Measurements from ENCODE around the gene RAPGEF6. TPM values are rescaled to one million over a fixed set of nuclear protein-coding genes. Genes with fewer than 3 reads are reported as not detected.
A peak's percentile ranks its signal among the peaks of the same experiment; 100 is the strongest.

Gene RAPGEF6
- total RNA-seq, 2 donors from 2014 or later = 18.9 to 19.9 TPM

GRCh38 chr5:131466171-131466766 is 168.8 kb downstream of the RAPGEF6 start:
- intact Hi-C loops (cut with DNase I) = no loop called here
- DNase-seq (ENCODE audit: low spot score) = no peak

DNA sequence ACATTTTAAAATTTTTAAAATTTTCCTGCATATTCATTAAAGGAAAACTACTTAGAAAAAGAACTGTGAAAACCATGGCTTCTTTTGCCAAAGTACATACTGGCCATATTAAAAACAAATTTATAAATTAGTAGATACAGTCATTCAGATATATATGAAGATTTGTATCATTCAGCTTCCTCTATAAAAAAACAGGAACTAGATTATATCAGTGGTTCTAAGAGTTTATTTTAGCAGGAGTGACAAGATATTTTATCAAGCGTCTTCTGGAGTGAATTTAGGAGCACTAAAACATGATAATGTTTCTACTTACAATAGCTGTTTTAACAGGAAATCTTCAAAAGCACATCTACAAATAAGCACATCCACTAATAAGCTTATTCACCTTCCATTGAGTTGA is 171.4 kb downstream of the RAPGEF6 start:
- intact Hi-C loops (cut with DNase I) = no loop called here
- no peak for DNase-seq (ENCODE audit: low spot score)

- no peak for DNase-seq (ENCODE audit: low spot score)
- intact Hi-C loops (cut with DNase I) = no loop called here
Measured at GRCh38 chr5:131462454-131462853, 172.6 kb downstream of the RAPGEF6 start.

- no peak for DNase-seq (ENCODE audit: low spot score)
- intact Hi-C loops (cut with DNase I) = no loop called here
Measured at GRCh38 chr5:131461742-131462141, 173.3 kb downstream of the RAPGEF6 start.

DNA sequence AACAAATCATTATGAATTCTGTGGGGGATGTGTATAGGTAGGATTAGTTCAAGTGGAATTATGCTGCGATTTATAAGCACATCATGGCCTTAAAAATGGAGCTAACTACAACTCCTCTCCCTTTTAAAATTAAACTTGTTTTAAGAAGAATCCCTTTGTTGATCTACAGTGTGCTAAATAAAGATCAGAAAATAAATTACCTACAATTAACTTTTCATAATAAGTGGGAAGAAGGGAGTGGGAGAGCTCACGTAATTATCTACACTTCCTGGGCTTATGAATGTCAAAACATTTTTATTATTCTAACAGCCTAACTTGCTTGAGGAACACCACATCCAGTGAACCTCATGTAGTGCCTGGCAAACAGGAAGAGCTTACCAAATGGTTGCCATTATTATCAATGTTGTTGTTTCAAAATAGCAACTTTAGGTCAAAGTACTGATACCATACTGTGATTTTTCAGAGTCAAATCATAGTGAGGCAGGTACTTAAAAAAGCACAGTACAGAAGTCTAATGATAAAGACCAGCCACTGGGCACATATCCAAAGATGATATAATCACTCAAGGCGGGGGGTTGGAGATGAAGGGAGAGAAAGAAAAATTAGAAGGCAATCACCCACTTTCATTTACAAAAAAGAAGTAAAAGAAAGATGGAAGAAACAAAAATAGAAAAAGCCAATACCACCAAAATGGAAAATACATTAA is 174.0 kb downstream of the RAPGEF6 start:
- no peak for DNase-seq (ENCODE audit: low spot score)
- intact Hi-C loops (cut with DNase I) = no loop called here

DNA sequence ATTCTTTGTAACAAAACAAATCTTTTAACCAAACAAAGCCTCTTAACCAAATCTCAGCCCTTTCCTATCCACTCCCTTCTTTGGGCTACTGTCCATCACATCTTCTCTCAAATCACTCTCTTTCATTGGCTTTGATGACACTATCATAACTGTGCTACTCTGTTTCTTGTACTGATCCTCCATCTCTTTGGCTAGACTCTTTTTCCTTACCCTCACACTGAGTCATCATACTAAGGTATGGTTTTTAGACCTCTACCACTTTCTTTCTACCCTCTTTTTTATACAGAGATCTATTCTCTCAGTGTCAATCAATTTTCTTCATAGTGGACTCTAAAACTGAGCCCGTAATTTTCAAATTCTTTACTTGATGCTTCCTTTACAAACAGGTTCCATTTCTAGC is 174.9 kb downstream of the RAPGEF6 start:
- intact Hi-C loops (cut with DNase I) = no loop called here
- DNase-seq (ENCODE audit: low spot score) = no peak

- DNase-seq (ENCODE audit: low spot score) = no peak
- intact Hi-C loops (cut with DNase I) = no loop called here
Measured at GRCh38 chr5:131459216-131459615, 175.8 kb downstream of the RAPGEF6 start.

DNA sequence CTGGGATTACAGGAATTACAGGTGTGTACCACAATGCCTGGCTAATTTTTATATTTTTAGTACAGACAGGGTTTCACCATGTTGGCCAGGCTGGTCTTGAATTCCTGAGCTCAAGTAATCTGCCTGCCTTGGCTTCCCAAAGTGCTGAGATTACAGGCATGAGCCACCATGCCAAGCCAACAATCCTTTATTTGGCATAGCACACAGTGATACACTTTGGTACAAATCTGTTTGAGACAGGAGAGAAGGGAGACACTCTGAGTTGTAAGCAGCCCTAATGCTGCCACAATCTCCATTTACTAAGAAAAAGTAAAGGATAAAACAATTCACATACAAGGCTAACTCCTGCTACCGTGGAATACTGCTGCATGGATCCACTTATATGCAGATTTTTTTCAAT is 177.8 kb downstream of the RAPGEF6 start:
- no peak for DNase-seq (ENCODE audit: low spot score)
- intact Hi-C loops (cut with DNase I) = no loop called here

DNA sequence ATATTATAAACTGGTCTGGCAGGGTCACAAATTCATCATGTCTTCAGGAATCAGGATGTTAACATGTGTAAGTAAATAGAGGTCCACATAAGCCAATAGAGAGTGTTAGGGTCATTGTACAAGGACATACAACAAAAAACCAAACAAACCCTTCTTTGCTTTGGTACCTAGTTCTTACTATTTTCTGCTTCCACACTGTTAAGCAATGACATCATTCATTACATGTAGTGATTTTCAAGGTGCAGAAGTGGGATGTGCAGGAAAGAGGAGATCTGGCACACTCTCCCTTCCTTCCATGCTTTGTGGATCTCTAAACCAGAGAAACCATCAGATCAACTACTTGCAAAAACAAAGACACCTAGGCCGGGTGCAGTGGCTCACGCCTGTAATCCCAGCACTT is 184.1 kb downstream of the RAPGEF6 start:
- intact Hi-C loops (cut with DNase I) = no loop called here
- no peak for DNase-seq (ENCODE audit: low spot score)

DNA sequence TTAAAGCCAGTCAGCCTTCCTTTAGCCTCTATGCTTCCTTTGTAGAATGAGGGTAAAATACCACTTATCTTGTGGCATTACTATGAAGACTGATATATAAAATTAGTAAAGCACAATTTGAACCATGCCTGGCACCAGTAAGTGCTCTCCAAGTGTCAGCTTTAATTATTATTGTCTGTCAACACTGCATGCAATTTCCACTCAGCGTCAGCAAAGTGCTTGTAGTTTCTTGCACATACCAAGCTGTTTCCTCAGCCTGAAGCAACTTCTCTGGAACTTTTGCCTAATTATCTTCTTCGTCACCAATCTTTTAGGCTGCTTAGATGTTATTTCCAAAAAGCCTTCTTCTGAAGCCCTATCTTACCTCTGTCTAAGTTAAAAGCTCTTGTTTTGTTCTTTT is 193.8 kb downstream of the RAPGEF6 start:
- intact Hi-C loops (cut with DNase I) = no loop called here
- DNase-seq (ENCODE audit: low spot score) = no peak

GRCh38 chr5:131436081-131436480 is 198.9 kb downstream of the RAPGEF6 start:
- intact Hi-C loops (cut with DNase I) = no loop called here
- no peak for DNase-seq (ENCODE audit: low spot score)

GRCh38 chr5:131433109-131433508 is 201.9 kb downstream of the RAPGEF6 start:
- intact Hi-C loops (cut with DNase I) = no loop called here
- DNase-seq (ENCODE audit: low spot score) = no peak

- DNase-seq (ENCODE audit: low spot score) = no peak
- intact Hi-C loops (cut with DNase I) = no loop called here
Measured at GRCh38 chr5:131431794-131432193, 203.2 kb downstream of the RAPGEF6 start.

GRCh38 chr5:131430794-131431193 is 204.2 kb downstream of the RAPGEF6 start:
- intact Hi-C loops (cut with DNase I) = no loop called here
- DNase-seq (ENCODE audit: low spot score) = no peak

- intact Hi-C loops (cut with DNase I) = no loop called here
- DNase-seq (ENCODE audit: low spot score) = no peak
Measured at GRCh38 chr5:131426011-131426410, 209.0 kb downstream of the RAPGEF6 start.

DNA sequence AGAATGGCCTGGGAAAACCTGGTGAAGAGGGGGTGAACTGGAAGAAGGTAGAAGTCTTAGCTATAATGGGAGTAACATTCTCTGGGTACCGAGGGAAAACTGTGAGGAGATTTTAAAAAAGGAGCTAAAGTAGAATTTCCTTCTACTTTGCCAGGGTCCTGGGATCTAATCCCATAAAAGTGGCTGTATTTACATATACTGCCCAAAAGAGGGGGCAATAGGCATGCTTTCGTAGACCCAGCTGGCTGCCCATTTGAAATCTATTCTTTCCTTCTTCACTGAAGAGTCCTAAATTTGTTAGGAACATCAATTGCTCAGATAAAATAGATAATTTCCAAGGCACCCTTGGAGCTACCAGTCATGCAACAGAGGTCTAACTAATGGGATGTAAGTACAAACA is 212.0 kb downstream of the RAPGEF6 start:
- intact Hi-C loops (cut with DNase I) = no loop called here
- no peak for DNase-seq (ENCODE audit: low spot score)

GRCh38 chr5:131419877-131420276 is 215.2 kb downstream of the RAPGEF6 start:
- intact Hi-C loops (cut with DNase I) = loop anchor here in 1 of 2 donors (10.0 kb wide), 1 partner anchor 255 kb away; the partner anchor contains the start of gene HINT1
- no peak for DNase-seq (ENCODE audit: low spot score)

DNA sequence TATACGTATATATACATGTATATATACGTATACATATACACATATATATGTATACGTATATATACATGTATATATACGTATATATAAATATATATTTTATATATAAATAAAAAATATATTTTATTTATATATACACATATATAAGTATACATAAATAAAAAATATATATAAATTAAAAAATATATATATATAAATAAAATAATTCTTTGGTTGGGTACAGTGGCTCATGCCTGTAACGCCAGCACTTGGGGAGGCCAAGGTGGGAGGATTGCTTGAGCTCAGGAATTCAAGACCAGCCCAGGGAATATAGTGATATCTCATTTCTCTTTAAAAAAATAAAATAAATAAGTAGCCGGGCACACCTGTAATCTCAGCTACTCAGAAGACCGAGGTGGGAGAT is 216.2 kb downstream of the RAPGEF6 start:
- no peak for DNase-seq (ENCODE audit: low spot score)
- intact Hi-C loops (cut with DNase I) = loop anchor here in 1 of 2 donors (10.0 kb wide), 1 partner anchor 254 kb away; the partner anchor contains the start of gene HINT1

DNA sequence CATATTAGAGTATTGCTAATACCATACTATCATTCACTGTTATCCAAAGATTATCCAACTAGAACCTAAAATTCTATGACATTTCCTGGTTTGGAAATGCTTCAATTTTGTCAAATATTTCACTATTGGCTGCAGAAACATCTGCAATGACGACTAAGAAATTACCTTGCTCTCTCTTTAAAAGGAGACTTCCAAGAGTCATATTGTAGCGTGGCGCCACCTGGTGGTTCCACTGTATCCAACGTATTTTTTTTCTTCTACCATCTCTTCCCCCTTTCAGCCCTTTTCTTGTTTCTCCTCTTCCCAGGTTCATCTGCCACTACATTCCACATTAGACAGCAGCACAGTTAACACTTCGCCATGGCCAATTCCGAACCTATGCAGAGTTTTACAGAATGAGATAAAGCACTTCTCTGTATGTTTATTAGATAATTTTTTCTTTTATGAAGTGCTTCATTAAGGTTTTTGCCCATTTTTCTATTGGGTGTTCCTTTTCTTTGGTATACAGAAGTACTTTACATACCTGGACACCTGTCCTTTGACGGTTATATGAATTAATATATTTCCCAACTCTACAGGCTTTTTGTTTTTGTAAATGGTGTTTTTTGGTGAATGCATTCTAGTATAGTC is 217.7 kb downstream of the RAPGEF6 start:
- DNase-seq (ENCODE audit: low spot score) = peak; percentile 92
- intact Hi-C loops (cut with DNase I) = loop anchor here in 1 of 2 donors (10.0 kb wide), 1 partner anchor 253 kb away; the partner anchor contains the start of gene HINT1

DNA sequence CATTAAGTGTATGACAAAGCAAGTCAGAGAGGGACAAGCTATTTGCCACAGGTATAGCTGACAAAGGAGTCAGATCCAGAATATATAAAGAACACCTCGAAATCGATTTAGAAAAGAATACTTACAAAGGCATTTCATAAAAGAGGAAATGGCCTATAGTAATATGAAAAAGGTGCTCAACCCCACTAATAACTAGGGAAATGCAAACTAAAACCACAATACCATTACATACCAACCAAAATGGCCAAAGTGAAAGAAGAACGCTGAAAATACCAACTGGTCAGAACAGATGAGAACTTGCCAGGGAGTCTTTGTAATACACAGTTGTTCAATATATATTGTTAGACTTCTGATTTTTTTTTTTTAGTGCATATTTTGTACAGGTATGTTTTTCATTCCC is 218.3 kb downstream of the RAPGEF6 start:
- no peak for DNase-seq (ENCODE audit: low spot score)
- intact Hi-C loops (cut with DNase I) = loop anchor here in 1 of 2 donors (10.0 kb wide), 1 partner anchor 252 kb away; the partner anchor contains the start of gene HINT1
